K562 (cell line): Measurements from ENCODE around the gene ZMIZ1. TPM values are rescaled to one million over a fixed set of nuclear protein-coding genes. Genes with fewer than 3 reads are reported as not detected.

Experiments
- ATF7 ChIP-seq: fragments of 450-650 bp; IDR thresholded peaks from 2 replicates; pipeline ENCODE4 v1.7.1; 2014; ENCODE audit warnings: mild to moderate bottlenecking, moderate library complexity
- BCOR ChIP-seq: fragments of 450-650 bp; IDR thresholded peaks from 2 replicates; pipeline ENCODE4 v1.6.1; 2016
- CBFA2T2 ChIP-seq: fragments of 450-650 bp; conservative IDR thresholded peaks from 2 replicates; pipeline ENCODE4 v1.6.1; 2017; ENCODE audit warnings: mild to moderate bottlenecking
- CBFA2T3 ChIP-seq: fragments of 450-650 bp; IDR thresholded peaks from 2 replicates; pipeline ENCODE4 v1.6.1; 2017
- CREM ChIP-seq: IDR thresholded peaks from 2 replicates; pipeline ENCODE4 v1.6.1; 2014; ENCODE audit warnings: antibody characterized with exemption, low read depth
- ELF4 ChIP-seq: fragments of 450-650 bp; formaldehyde crosslinking; IDR thresholded peaks from 2 replicates; pipeline ENCODE4 v1.4.0; 2022; ENCODE audit warnings: missing genetic modification characterization
- ETV5 ChIP-seq: sonication (generic); formaldehyde crosslinking; IDR thresholded peaks from 2 replicates; pipeline ENCODE4 v1.4.0; 2020; ENCODE audit warnings: low read depth, mild to moderate bottlenecking, missing genetic modification reagents
- HDAC2 ChIP-seq: fragments of 450-650 bp; IDR thresholded peaks from 2 replicates; pipeline ENCODE4 v1.6.1; 2016; ENCODE audit warnings: mild to moderate bottlenecking
- HDGF ChIP-seq: fragments of 450-650 bp; IDR thresholded peaks from 2 replicates; pipeline ENCODE4 v1.6.1; 2016
- HES1 ChIP-seq: fragments of 450-650 bp; IDR thresholded peaks from 2 replicates; pipeline ENCODE4 v1.6.1; 2016; ENCODE audit warnings: low read depth, mild to moderate bottlenecking, moderate library complexity
- KLF13 ChIP-seq: fragments of 450-650 bp; IDR thresholded peaks from 2 replicates; pipeline ENCODE4 v1.6.1; 2016; ENCODE audit warnings: missing genetic modification characterization, low read depth, mild to moderate bottlenecking, missing compliant biosample characterization, moderate library complexity, borderline replicate concordance
- L3MBTL2 ChIP-seq: fragments of 450-650 bp; IDR thresholded peaks from 2 replicates; pipeline ENCODE4 v1.6.1; 2016; ENCODE audit warnings: mild to moderate bottlenecking, moderate library complexity
- MLX ChIP-seq, 2 experiments: fragments of 450-650 bp in 1 of 2; sonication (generic) in 1 of 2; formaldehyde crosslinking; conservative IDR thresholded peaks; 2 replicates each; pipeline versions ENCODE4 v1.4.0 to v1.8.1; 2020 to 2022; ENCODE audit warnings: mild to moderate bottlenecking in 1 of 2, missing genetic modification reagents in 1 of 2
- NR2C1 ChIP-seq, 2 experiments: fragments of 450-650 bp; IDR thresholded peaks; 2 replicates each; pipeline ENCODE4 v1.6.1; 2017; ENCODE audit warnings: mild to moderate bottlenecking in 2 of 2, antibody characterized with exemption in 1 of 2, inconsistent platforms in 1 of 2, missing compliant biosample characterization in 1 of 2, missing genetic modification characterization in 1 of 2
- SMARCA4 ChIP-seq: fragments of 450-650 bp; IDR thresholded peaks from 2 replicates; pipeline ENCODE4 v1.6.1; 2016
- SOX6 ChIP-seq: fragments of 450-650 bp; IDR thresholded peaks from 2 replicates; pipeline ENCODE4 v1.6.1; 2014; ENCODE audit warnings: mild to moderate bottlenecking
- SRSF3 ChIP-seq: fragments of 200-400 bp; formaldehyde crosslinking; IDR thresholded peaks from 2 replicates; pipeline ENCODE4 v1.6.1; 2016; ENCODE audit warnings: mild to moderate bottlenecking, low read length, moderate library complexity; ENCODE audit not compliant: insufficient read depth
- TBL1XR1 ChIP-seq, 2 experiments: IDR thresholded peaks; 2 replicates each; pipeline ENCODE4 v1.6.1; 2012; ENCODE audit warnings: improper control_type of control experiment in 2 of 2, low read length in 2 of 2, mild to moderate bottlenecking in 1 of 2
- THRB ChIP-seq: fragments of 450-650 bp; formaldehyde crosslinking; conservative IDR thresholded peaks from 2 replicates; pipeline ENCODE4 v1.4.0; 2022; ENCODE audit warnings: mild to moderate bottlenecking, missing genetic modification characterization
- ZBTB2 ChIP-seq: fragments of 450-650 bp; IDR thresholded peaks from 2 replicates; pipeline ENCODE4 v1.6.1; 2016; ENCODE audit warnings: antibody characterized with exemption
- ZBTB8A ChIP-seq: fragments of 450-650 bp; IDR thresholded peaks from 2 replicates; pipeline ENCODE4 v1.6.1; 2018; ENCODE audit warnings: mild to moderate bottlenecking, moderate library complexity; ENCODE audit not compliant: partially characterized antibody
- ZNF24 ChIP-seq: fragments of 450-650 bp; IDR thresholded peaks from 2 replicates; pipeline ENCODE4 v1.6.1; 2016
- ZNF639 ChIP-seq, 2 experiments: fragments of 200-800 bp in 1 of 2; sonication (Bioruptor generic) in 1 of 2; sonication (generic) in 1 of 2; formaldehyde crosslinking in 1 of 2; IDR thresholded peaks in 1 of 2; conservative IDR thresholded peaks in 1 of 2; 2 replicates each; pipeline versions ENCODE4 v1.5.0 to v1.6.1; 2016 to 2020; ENCODE audit warnings: missing compliant biosample characterization in 1 of 2, missing genetic modification characterization in 1 of 2, missing genetic modification reagents in 1 of 2
- polyA plus RNA-seq, 8 experiments: library from polyadenylated mRNA; depleted of rRNA in 4 of 8; stranded (reverse) in 5 of 8; unstranded in 3 of 8; fragments of >200 nt; fragmentation: Nextera tagmentation in 2 of 8; fragmentation: Illumina TruSeq in 1 of 8; extraction: Ambion mirVana in 2 of 8; extraction: Trizol in 1 of 8; gene quantifications; 2 replicates each; pipeline versions ENCODE4 v1.2.1 to v1.2.3, GENCODE V29; 2011 to 2014; ENCODE audit warnings: inconsistent platforms in 1 of 8, missing spikeins in 1 of 8
- total RNA-seq, 7 experiments: library from RNA; depleted of rRNA in 6 of 7; stranded (reverse); fragments of >200 nt in 6 of 7; fragmentation: Illumina TruSeq in 2 of 7; extraction: Trizol in 2 of 7; gene quantifications; 2 replicates each; pipeline versions ENCODE4 v1.2.1 to v1.2.3, GENCODE V29; 2011 to 2021; ENCODE audit warnings: low replicate concordance in 1 of 7

ZMIZ1 gene
- total and polyA plus RNA-seq, 9 of the 15 experiments (the other 6 are each of a cell fraction or from before 2014, with no cell fraction given) = 1.0 to 37.3 (median 4.3) TPM

- TF ChIP-seq ZNF639 (CRISPR knock-in tag; conservative IDR thresholded peaks at IDR 0.05 in 1 of 2, IDR thresholded peaks at IDR 0.05 in 1 of 2) = 0 out of 4 replicates have a peak, but pooled peaks of 1 of the 2 experiments have one; percentile 25
- peak; percentile 87 for TF ChIP-seq SMARCA4
- TF ChIP-seq SOX6 = peak; percentile 74
- TF ChIP-seq NR2C1 (IDR thresholded peaks at IDR 0.05) = no peak
- TF ChIP-seq NR2C1 (tag; IDR thresholded peaks at IDR 0.05) = peak; percentile 48; the same call in 1 of the 2 replicates
- no peak for TF ChIP-seq ZBTB8A
- TF ChIP-seq ZBTB2 = 0 out of 2 replicates have a peak, but pooled peaks have one; percentile 20
- peak; percentile 99 for TF ChIP-seq BCOR
- TF ChIP-seq THRB (CRISPR knock-in tag) = peak; percentile 77
- no peak for TF ChIP-seq SRSF3
- TF ChIP-seq L3MBTL2 = peak; percentile 13; the same call in 1 of the 2 replicates
- peak; percentile 67; the same call in 1 of the 2 replicates for TF ChIP-seq HDGF
- peak; percentile 99 for TF ChIP-seq HDAC2
- TF ChIP-seq ZNF24 = peak; percentile 12; the same call in 1 of the 2 replicates
- TF ChIP-seq TBL1XR1 (IDR thresholded peaks at IDR 0.05; ENCODE audit: low read length in 2 of 2) = peak in 1 of 2 experiments; percentile 82; a peak in 1 of 4 replicates
- TF ChIP-seq ATF7 = peak; percentile 72
- TF ChIP-seq CBFA2T2 = peak; percentile 85
- TF ChIP-seq HES1 = peak; percentile 68
- 0 out of 2 replicates have a peak, but pooled peaks have one; percentile 47 for TF ChIP-seq ETV5
- TF ChIP-seq CBFA2T3 = peak; percentile 94
- TF ChIP-seq ELF4 (CRISPR knock-in tag) = peak; percentile 67; the same call in 1 of the 2 replicates
- no peak for TF ChIP-seq KLF13
- TF ChIP-seq MLX (CRISPR knock-in tag; conservative IDR thresholded peaks at IDR 0.05) = no peak
- TF ChIP-seq CREM = peak; percentile 63
Measured at GRCh38 chr10:79082631-79083596, 14.1 kb downstream of the ZMIZ1 start (continued).
